ENCODE results near the gene IARS1.

DNA sequence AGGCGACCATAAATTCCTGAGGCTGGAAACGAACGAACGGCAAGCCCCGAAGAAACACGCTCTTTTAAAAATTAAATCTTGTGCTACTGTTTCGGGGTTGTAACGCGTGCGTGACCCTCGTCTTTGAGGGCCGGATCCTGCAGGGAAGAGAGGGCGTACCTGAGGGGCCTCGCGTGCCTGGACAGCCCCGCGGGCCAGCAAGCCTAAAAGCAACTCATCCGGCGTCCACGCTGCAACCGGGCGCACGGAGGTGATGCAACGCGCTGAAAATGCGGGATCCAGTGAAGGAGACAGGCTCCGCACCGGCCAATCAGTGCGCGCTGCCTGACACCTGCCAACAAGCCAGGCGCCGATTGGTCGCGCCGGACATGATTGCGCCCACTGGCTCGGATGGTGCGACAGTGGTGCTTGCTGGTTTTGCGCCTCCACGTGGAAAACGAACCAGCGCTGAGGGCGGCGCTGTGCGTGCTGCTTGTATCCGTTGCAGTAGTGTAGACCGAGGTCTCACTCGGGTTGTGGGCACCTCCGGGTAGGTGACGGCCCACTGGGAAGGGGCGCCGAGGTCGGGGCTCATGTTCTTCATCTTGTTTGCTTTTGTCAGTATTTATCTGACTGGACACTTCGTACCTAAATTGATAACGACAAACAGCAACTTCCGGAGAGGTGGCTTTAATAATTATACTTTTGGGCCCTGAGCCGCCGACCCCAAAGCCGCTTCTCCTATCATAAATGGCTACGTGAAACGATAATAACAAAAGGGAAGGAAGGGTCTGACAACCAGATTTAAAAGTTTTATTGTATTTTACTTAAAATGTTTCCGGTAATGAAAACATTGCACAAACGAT is at the start of gene IARS1:
- TF ChIP-seq CTCF (IDR thresholded peaks at IDR 0.05) (peak in 1 of 3 experiments; percentile 28), POLR2A (IDR thresholded peaks at IDR 0.05) (no peak)
